Keratinocyte (primary cell): ENCODE data around the gene RHNO1. TPM values are rescaled to one million over a fixed set of nuclear protein-coding genes. Genes with fewer than 3 reads are reported as not detected.

Experiments
- DNase-seq: peaks from one replicate; pipeline ENCODE4 v3.0.0-alpha.2; 2011; ENCODE audit warnings: low read depth, missing footprints, low spot score
- FAIRE-seq: peaks from 2 replicates; lab custom pipeline; 2011; peaks lifted over from hg19 to GRCh38; lab: Jason Lieb, UNC
- H2AFZ ChIP-seq: 2 replicates; pipeline ENCODE4 v1.6.0; 2012; ENCODE audit warnings: low read length, control low read depth, inconsistent platforms; ENCODE audit not compliant: control insufficient read depth
- H3K27ac ChIP-seq: 2 replicates; pipeline ENCODE4 v1.5.1; 2011; ENCODE audit warnings: low read length; ENCODE audit not compliant: control insufficient read depth, insufficient read depth
- H3K27me3 ChIP-seq: 3 replicates; pipeline ENCODE4 v1.6.0; 2011; ENCODE audit warnings: low read length; ENCODE audit not compliant: control insufficient read depth, insufficient read depth; ENCODE audit errors: extremely low read depth
- H3K36me3 ChIP-seq, 2 experiments: 2 replicates in 1 of 2; 3 replicates in 1 of 2; pipeline ENCODE4 v1.5.1; 2011; ENCODE audit warnings: low read length in 2 of 2, mild to moderate bottlenecking in 1 of 2; ENCODE audit not compliant: control insufficient read depth in 2 of 2, insufficient read depth in 2 of 2; ENCODE audit errors: extremely low read depth in 1 of 2
- H3K4me1 ChIP-seq: 3 replicates; pipeline ENCODE4 v1.5.1; 2011; ENCODE audit warnings: low read length; ENCODE audit not compliant: control insufficient read depth, insufficient read depth; ENCODE audit errors: extremely low read depth
- H3K4me2 ChIP-seq: 3 replicates; pipeline ENCODE4 v1.6.0; 2011; ENCODE audit warnings: low read depth, low read length; ENCODE audit not compliant: control insufficient read depth, insufficient read depth; ENCODE audit errors: extremely low read depth
- H3K4me3 ChIP-seq, 3 experiments: fragments of 200-600 bp in 1 of 3; sonication (generic) in 1 of 3; 2 replicates in 2 of 3; 3 replicates in 1 of 3; pipeline ENCODE4 v1.5.1; 2011 to 2016; ENCODE audit warnings: low read length in 3 of 3, mild to moderate bottlenecking in 3 of 3, control low read depth in 2 of 3, inconsistent platforms in 1 of 3, low read depth in 1 of 3, mixed read lengths in 1 of 3, mixed run types in 1 of 3, moderate library complexity in 1 of 3; ENCODE audit not compliant: control insufficient read depth in 2 of 3, insufficient read depth in 2 of 3; ENCODE audit errors: extremely low read depth in 1 of 3
- H3K79me2 ChIP-seq: 2 replicates; pipeline ENCODE4 v1.6.0; 2012; ENCODE audit warnings: low read length; ENCODE audit not compliant: control insufficient read depth, insufficient read depth
- H3K9ac ChIP-seq: 3 replicates; pipeline ENCODE4 v1.6.0; 2011; ENCODE audit warnings: low read length; ENCODE audit not compliant: control insufficient read depth, insufficient read depth; ENCODE audit errors: extremely low read depth
- H3K9me1 ChIP-seq: 3 replicates; pipeline ENCODE4 v1.6.0; 2011; ENCODE audit warnings: low read length; ENCODE audit not compliant: control insufficient read depth, insufficient read depth; ENCODE audit errors: extremely low read depth
- H3K9me3 ChIP-seq: 2 replicates; pipeline ENCODE4 v1.5.1; 2012; ENCODE audit warnings: low read depth, low read length; ENCODE audit not compliant: control insufficient read depth
- H4K20me1 ChIP-seq: 3 replicates; pipeline ENCODE4 v1.6.0; 2011; ENCODE audit warnings: low read length; ENCODE audit not compliant: control insufficient read depth, insufficient read depth; ENCODE audit errors: extremely low read depth
- EZH2 ChIP-seq: IDR thresholded peaks from one replicate; pipeline ENCODE4 v1.6.1; 2012; ENCODE audit warnings: inconsistent platforms, mild to moderate bottlenecking, low read length, moderate library complexity
- dilution Hi-C: fragments of 300-500 bp; cut with MboI; formaldehyde crosslinking; loops from one replicate; pipeline ENCODE4 v1.7.0; 2020; ENCODE audit warnings: low sequenced_read_pairs; ENCODE audit not compliant: extremely low pct_ligation_motif_present
- polyA plus RNA-seq, 5 experiments: library from polyadenylated mRNA; depleted of rRNA in 3 of 5; stranded (reverse) in 3 of 5; stranded (forward) in 1 of 5; unstranded in 1 of 5; fragments of >200 nt; gene quantifications; 1 replicate in 1 of 5; 2 replicates in 3 of 5; 3 replicates in 1 of 5; pipeline versions ENCODE4 v1.2.1 to v1.2.3, GENCODE V29; 2011 to 2012; ENCODE audit warnings: missing spikeins in 2 of 5, low read depth in 1 of 5, low replicate concordance in 1 of 5
- TF ChIP-seq, protein P1 (sequence below), 3 experiments: IDR thresholded peaks in 1 of 3; conservative IDR thresholded peaks in 1 of 3; optimal IDR thresholded peaks in 1 of 3; 2 replicates in 2 of 3; 3 replicates in 1 of 3; pipeline versions ENCODE3 to v1.5.1; 2011; ENCODE audit warnings: low read length in 3 of 3, mild to moderate bottlenecking in 3 of 3, moderate library complexity in 2 of 3, control low read depth in 1 of 3, inconsistent platforms in 1 of 3; ENCODE audit not compliant: insufficient read depth in 2 of 3; ENCODE audit errors: extremely low read depth in 1 of 3

The RHNO1 gene
- polyA plus RNA-seq, 1 donor (not counting 4 experiments of a cell fraction or from before 2014, with no cell fraction given), result 25.6 TPM

GRCh38 chr12:2844786-2845185, 32.2 kb upstream of the RHNO1 start:
- no peaks in the 10 kb centered on the region for H4K20me1 ChIP-seq
- H3K4me2 ChIP-seq, result no peak overlapping the region
- FAIRE-seq (no peak), DNase-seq (no peak)
- H3K9ac ChIP-seq, result no peak overlapping the region
- no peak for TF ChIP-seq EZH2
- TF ChIP-seq, protein P1, sequence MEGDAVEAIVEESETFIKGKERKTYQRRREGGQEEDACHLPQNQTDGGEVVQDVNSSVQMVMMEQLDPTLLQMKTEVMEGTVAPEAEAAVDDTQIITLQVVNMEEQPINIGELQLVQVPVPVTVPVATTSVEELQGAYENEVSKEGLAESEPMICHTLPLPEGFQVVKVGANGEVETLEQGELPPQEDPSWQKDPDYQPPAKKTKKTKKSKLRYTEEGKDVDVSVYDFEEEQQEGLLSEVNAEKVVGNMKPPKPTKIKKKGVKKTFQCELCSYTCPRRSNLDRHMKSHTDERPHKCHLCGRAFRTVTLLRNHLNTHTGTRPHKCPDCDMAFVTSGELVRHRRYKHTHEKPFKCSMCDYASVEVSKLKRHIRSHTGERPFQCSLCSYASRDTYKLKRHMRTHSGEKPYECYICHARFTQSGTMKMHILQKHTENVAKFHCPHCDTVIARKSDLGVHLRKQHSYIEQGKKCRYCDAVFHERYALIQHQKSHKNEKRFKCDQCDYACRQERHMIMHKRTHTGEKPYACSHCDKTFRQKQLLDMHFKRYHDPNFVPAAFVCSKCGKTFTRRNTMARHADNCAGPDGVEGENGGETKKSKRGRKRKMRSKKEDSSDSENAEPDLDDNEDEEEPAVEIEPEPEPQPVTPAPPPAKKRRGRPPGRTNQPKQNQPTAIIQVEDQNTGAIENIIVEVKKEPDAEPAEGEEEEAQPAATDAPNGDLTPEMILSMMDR (optimal IDR thresholded peaks at IDR 0.05 in 1 of 3, IDR thresholded peaks at IDR 0.05 in 1 of 3, conservative IDR thresholded peaks at IDR 0.05 in 1 of 3; ENCODE audit: extremely low read depth in 1 of 3, insufficient read depth in 2 of 3, low read length in 3 of 3), result no peak
- H3K27me3 ChIP-seq, result no peaks in the 10 kb centered on the region
- H3K9me1 ChIP-seq, result no peaks in the 10 kb centered on the region
- H3K79me2 ChIP-seq, result no peaks in the 10 kb centered on the region
- H3K4me1 ChIP-seq, result no peaks in the 10 kb centered on the region
- dilution Hi-C loops, result no loop called here
- H3K4me3 ChIP-seq, result no peak overlapping the region
- H3K36me3 ChIP-seq, result peaks cover 0 to 1% of the 10 kb centered on the region in 2 experiments
- no peaks in the 10 kb centered on the region for H3K9me3 ChIP-seq
- no peak overlapping the region for H3K27ac ChIP-seq
- no peak overlapping the region for H2AFZ ChIP-seq

- Histone ChIP-seq H3K79me2 (no peaks in the 10 kb centered on the region), H3K9ac (no peak overlapping the region), H3K9me1 (no peaks in the 10 kb centered on the region), H3K4me3 (no peak overlapping the region), H3K4me2 (no peak overlapping the region), H3K27me3 (no peaks in the 10 kb centered on the region), H3K4me1 (no peaks in the 10 kb centered on the region), H3K27ac (no peak overlapping the region), H3K9me3 (no peaks in the 10 kb centered on the region), H2AFZ (no peak overlapping the region), H4K20me1 (no peaks in the 10 kb centered on the region), H3K36me3 (peaks cover 0 to 1% of the 10 kb centered on the region in 2 experiments)
- no peak for FAIRE-seq
- DNase-seq, result no peak
- dilution Hi-C loops, result no loop called here
- no peak for TF ChIP-seq EZH2
- TF ChIP-seq, protein P1 (optimal IDR thresholded peaks at IDR 0.05 in 1 of 3, IDR thresholded peaks at IDR 0.05 in 1 of 3, conservative IDR thresholded peaks at IDR 0.05 in 1 of 3; ENCODE audit: extremely low read depth in 1 of 3, insufficient read depth in 2 of 3, low read length in 3 of 3), result no peak
These were observed 31.7 kb upstream of the RHNO1 start for GRCh38 chr12:2845280-2845679.
